H1 (cell line): ENCODE data around the gene FCHO1. TPM values are rescaled to one million over a fixed set of nuclear protein-coding genes. Genes with fewer than 3 reads are reported as not detected.

Source experiments
- CTCF ChIA-PET: fragments of 300-600 bp; sonication (Branson Sonifier 250); formaldehyde crosslinking; loops from one replicate; lab custom pipeline; 2021; ENCODE audit not compliant: partially characterized antibody; lab: Charles Lee
- POLR2A ChIA-PET: fragments of 300-600 bp; sonication (Branson Sonifier 250); formaldehyde crosslinking; loops from one replicate; lab custom pipeline; 2021; ENCODE audit warnings: inconsistent platforms; ENCODE audit not compliant: partially characterized antibody; lab: Charles Lee
- DNase-seq, 2 experiments: peaks; one replicate each; pipeline versions ENCODE4 v3.0.0 to v3.0.0-alpha.2; 2010 to 2022; ENCODE audit warnings: low spot score in 2 of 2, low read depth in 1 of 2, mixed read lengths in 1 of 2
- FAIRE-seq: peaks from 2 replicates; lab custom pipeline; 2011; peaks lifted over from hg19 to GRCh38; lab: Jason Lieb, UNC
- H2AFZ ChIP-seq: 2 replicates; pipeline ENCODE4 v1.8.1; 2012; ENCODE audit warnings: low read length, inconsistent platforms
- H2AK5ac ChIP-seq: 2 replicates; pipeline ENCODE4 v1.6.1; 2013; ENCODE audit warnings: low read depth, low read length
- H2BK120ac ChIP-seq: replicated peaks from 2 replicates; pipeline ENCODE3; 2013; ENCODE audit warnings: low read depth, low read length, inconsistent platforms
- H2BK12ac ChIP-seq: 2 replicates; pipeline ENCODE4 v1.6.1; 2013; ENCODE audit warnings: low read depth, low read length
- H2BK15ac ChIP-seq: 2 replicates; pipeline ENCODE4 v1.6.1; 2013; ENCODE audit warnings: low read length
- H2BK20ac ChIP-seq: 2 replicates; pipeline ENCODE4 v1.6.1; 2013; ENCODE audit warnings: low read length
- H2BK5ac ChIP-seq: 2 replicates; pipeline ENCODE4 v1.6.1; 2013; ENCODE audit warnings: low read depth, low read length
- H3K14ac ChIP-seq: 2 replicates; pipeline ENCODE4 v1.6.1; 2013; ENCODE audit warnings: inconsistent platforms; ENCODE audit not compliant: insufficient read length
- H3K18ac ChIP-seq: 2 replicates; pipeline ENCODE4 v1.6.1; 2013; ENCODE audit warnings: low read length; ENCODE audit errors: extremely low read depth
- H3K23ac ChIP-seq: 2 replicates; pipeline ENCODE4 v1.6.1; 2013; ENCODE audit warnings: inconsistent platforms; ENCODE audit not compliant: insufficient read length
- H3K23me2 ChIP-seq: 2 replicates; pipeline ENCODE4 v1.6.1; 2013; ENCODE audit warnings: low read depth, low read length
- H3K27ac ChIP-seq: 2 replicates; pipeline ENCODE4 v1.6.1; 2011; ENCODE audit warnings: low read depth, low read length, inconsistent platforms
- H3K27me3 ChIP-seq, 4 experiments: replicated peaks in 1 of 4; 1 replicate in 1 of 4; 2 replicates in 3 of 4; pipeline versions ENCODE4 v1.6.1 to v1.8.1; 2011 to 2013; ENCODE audit warnings: low read length in 3 of 4, mild to moderate bottlenecking in 3 of 4, inconsistent platforms in 2 of 4, mixed read lengths in 2 of 4, moderate library complexity in 1 of 4; ENCODE audit not compliant: control insufficient read depth in 3 of 4, insufficient read depth in 3 of 4; ENCODE audit errors: extremely low read depth in 1 of 4
- H3K36me3 ChIP-seq, 4 experiments: 2 replicates each; pipeline versions ENCODE4 v1.6.1 to v1.8.1; 2011 to 2013; ENCODE audit warnings: mild to moderate bottlenecking in 4 of 4, low read length in 3 of 4, moderate library complexity in 2 of 4, control low read depth in 1 of 4, inconsistent platforms in 1 of 4; ENCODE audit not compliant: insufficient read depth in 4 of 4, control insufficient read depth in 2 of 4
- H3K4ac ChIP-seq: replicated peaks from 2 replicates; pipeline ENCODE3; 2013; ENCODE audit warnings: low read length, low read depth, mixed read lengths, inconsistent platforms; ENCODE audit not compliant: insufficient read length
- H3K4me1 ChIP-seq, 4 experiments: replicated peaks in 1 of 4; 1 replicate in 1 of 4; 2 replicates in 3 of 4; pipeline versions ENCODE4 v1.6.1 to v1.8.1; 2011 to 2013; ENCODE audit warnings: low read length in 3 of 4, inconsistent platforms in 2 of 4, mixed read lengths in 1 of 4; ENCODE audit not compliant: insufficient read depth in 4 of 4, control insufficient read depth in 3 of 4
- H3K4me2 ChIP-seq, 2 experiments: 2 replicates each; pipeline versions ENCODE4 v1.6.1 to v1.8.1; 2011 to 2013; ENCODE audit warnings: low read depth in 2 of 2, low read length in 2 of 2, control low read depth in 1 of 2, inconsistent platforms in 1 of 2, mild to moderate bottlenecking in 1 of 2; ENCODE audit not compliant: insufficient read depth in 1 of 2
- H3K4me3 ChIP-seq, 4 experiments: fragments of 200-600, 300-600 bp in 1 of 4; sonication (generic), shearing (Covaris generic), sonication (Bioruptor Twin) in 1 of 4; 2 replicates each; pipeline versions ENCODE4 v1.5.1 to v1.8.1; 2011 to 2016; ENCODE audit warnings: low read length in 4 of 4, low read depth in 3 of 4, control low read depth in 2 of 4, inconsistent platforms in 2 of 4, mild to moderate bottlenecking in 2 of 4, mixed read lengths in 1 of 4, moderate library complexity in 1 of 4; ENCODE audit not compliant: insufficient read depth in 2 of 4; ENCODE audit errors: extremely low read depth in 1 of 4
- H3K56ac ChIP-seq: replicated peaks from 2 replicates; pipeline ENCODE3; 2013; ENCODE audit warnings: low read depth, mild to moderate bottlenecking, mixed read lengths, low read length, inconsistent platforms; ENCODE audit not compliant: insufficient read length
- H3K79me1 ChIP-seq: 2 replicates; pipeline ENCODE4 v1.6.1; 2013; ENCODE audit warnings: low read depth, low read length, control low read depth
- H3K79me2 ChIP-seq, 2 experiments: 2 replicates each; pipeline versions ENCODE4 v1.6.1 to v1.8.1; 2012 to 2013; ENCODE audit warnings: low read length in 2 of 2, mild to moderate bottlenecking in 2 of 2, inconsistent platforms in 1 of 2; ENCODE audit not compliant: insufficient read depth in 2 of 2, control insufficient read depth in 1 of 2
- H3K9ac ChIP-seq, 4 experiments: replicated peaks in 1 of 4; 1 replicate in 1 of 4; 2 replicates in 3 of 4; pipeline versions ENCODE4 v1.6.1 to v1.8.1; 2011 to 2013; ENCODE audit warnings: low read depth in 3 of 4, low read length in 3 of 4, control low read depth in 2 of 4, mild to moderate bottlenecking in 2 of 4, moderate library complexity in 2 of 4, inconsistent platforms in 1 of 4; ENCODE audit errors: extremely low read depth in 1 of 4
- H3K9me3 ChIP-seq, 2 experiments: 2 replicates each; pipeline versions ENCODE4 v1.6.1 to v1.8.1; 2012 to 2013; ENCODE audit warnings: mild to moderate bottlenecking in 2 of 2, moderate library complexity in 2 of 2, control low read depth in 1 of 2, inconsistent platforms in 1 of 2, low read depth in 1 of 2, low read length in 1 of 2, mixed read lengths in 1 of 2; ENCODE audit not compliant: insufficient read depth in 2 of 2
- H4K20me1 ChIP-seq, 2 experiments: replicated peaks in 1 of 2; 2 replicates each; pipeline versions ENCODE3 to v1.8.1; 2011 to 2013; ENCODE audit warnings: inconsistent platforms in 2 of 2, low read length in 2 of 2, mild to moderate bottlenecking in 1 of 2; ENCODE audit not compliant: insufficient read depth in 2 of 2, control insufficient read depth in 1 of 2
- H4K5ac ChIP-seq: 2 replicates; pipeline ENCODE4 v1.6.1; 2013; ENCODE audit warnings: low read length, low read depth, mixed read lengths, inconsistent platforms; ENCODE audit not compliant: insufficient read length
- H4K8ac ChIP-seq: 2 replicates; pipeline ENCODE4 v1.8.0; 2013; ENCODE audit warnings: mild to moderate bottlenecking, moderate library complexity, low read length, inconsistent platforms; ENCODE audit not compliant: insufficient read depth; ENCODE audit errors: extremely low read depth
- H4K91ac ChIP-seq: replicated peaks from 2 replicates; pipeline ENCODE3; 2013; ENCODE audit warnings: low read length, mixed read lengths, inconsistent platforms; ENCODE audit not compliant: insufficient read length
- ATF3 ChIP-seq: IDR thresholded peaks from 2 replicates; pipeline ENCODE4 v1.6.1; 2011; ENCODE audit warnings: low read depth, mild to moderate bottlenecking, low read length; ENCODE audit not compliant: insufficient read depth
- BRCA1 ChIP-seq: IDR thresholded peaks from 2 replicates; pipeline ENCODE4 v1.6.1; 2012; ENCODE audit warnings: low read depth, low read length, improper control_type of control experiment
- CBX5 ChIP-seq: fragments of 300-800, 300-1000 bp; sonication (generic); IDR thresholded peaks from 2 replicates; pipeline ENCODE4 v1.7.1; 2016; ENCODE audit warnings: antibody characterized with exemption, low read length, low read depth
- CHD1 ChIP-seq: IDR thresholded peaks from 2 replicates; pipeline ENCODE4 v1.6.1; 2012; ENCODE audit warnings: low read depth, low read length, improper control_type of control experiment
- GTF2F1 ChIP-seq: IDR thresholded peaks from 2 replicates; pipeline ENCODE4 v1.6.1; 2012; ENCODE audit warnings: low read depth, low read length, improper control_type of control experiment, borderline replicate concordance
- HDAC2 ChIP-seq, 2 experiments: fragments of 300-600 bp in 1 of 2; sonication (generic) in 1 of 2; IDR thresholded peaks; 2 replicates each; pipeline ENCODE4 v1.6.1; 2011 to 2012; ENCODE audit warnings: low read depth in 2 of 2, low read length in 2 of 2, mild to moderate bottlenecking in 2 of 2, moderate library complexity in 2 of 2, borderline replicate concordance in 1 of 2, inconsistent platforms in 1 of 2
- HDAC6 ChIP-seq: IDR thresholded peaks from one replicate; pipeline ENCODE4 v1.7.1; 2012; ENCODE audit warnings: low read depth, mild to moderate bottlenecking, inconsistent platforms, low read length, moderate library complexity
- KDM5A ChIP-seq: fragments of 200-600 bp; IDR thresholded peaks from 2 replicates; pipeline ENCODE4 v1.7.1; 2012; ENCODE audit warnings: mild to moderate bottlenecking, low read length, inconsistent platforms, mixed read lengths
- NANOG ChIP-seq: IDR thresholded peaks from 2 replicates; pipeline ENCODE4 v1.6.1; 2011; ENCODE audit warnings: low read length, low read depth, mild to moderate bottlenecking, inconsistent platforms; ENCODE audit not compliant: insufficient read depth, poor library complexity, severe bottlenecking
- POLR2AphosphoS5 ChIP-seq: IDR thresholded peaks from 2 replicates; pipeline ENCODE4 v1.6.1; 2011; ENCODE audit warnings: low read depth, low read length
- RAD21 ChIP-seq, 2 experiments: IDR thresholded peaks in 1 of 2; conservative IDR thresholded peaks in 1 of 2; 2 replicates each; pipeline ENCODE4 v1.6.1; 2011; ENCODE audit warnings: low read depth in 2 of 2, low read length in 2 of 2, improper control_type of control experiment in 1 of 2, inconsistent platforms in 1 of 2, mild to moderate bottlenecking in 1 of 2, moderate library complexity in 1 of 2
- SIN3A ChIP-seq, 2 experiments: IDR thresholded peaks in 1 of 2; conservative IDR thresholded peaks in 1 of 2; 2 replicates each; pipeline ENCODE4 v1.6.1; 2011 to 2012; ENCODE audit warnings: low read length in 2 of 2, improper control_type of control experiment in 1 of 2, low read depth in 1 of 2, mild to moderate bottlenecking in 1 of 2
- SIX5 ChIP-seq: IDR thresholded peaks from 2 replicates; pipeline ENCODE4 v1.6.1; 2011; ENCODE audit warnings: mild to moderate bottlenecking, low read depth, low read length
- WGBS, 2 experiments: shearing (Covaris generic) in 1 of 2; methylation state at CpG; one replicate each; pipeline versions ENCODE4 v1.1.6 to v1.1.7; 2013 to 2015; ENCODE audit warnings: low lambda C conversion rate in 2 of 2, mixed read lengths in 2 of 2, inconsistent platforms in 1 of 2, low coverage in 1 of 2, missing lambda C conversion rate in 1 of 2; ENCODE audit not compliant: insufficient replicate concordance in 2 of 2, insufficient coverage in 1 of 2, insufficient read length in 1 of 2; ENCODE audit errors: extremely low coverage in 1 of 2, missing lambda C conversion rate in 1 of 2; 5-methylcytosine and 5-hydroxymethylcytosine counted together
- polyA plus RNA-seq, 7 experiments: library from polyadenylated mRNA; depleted of rRNA in 3 of 7; stranded (reverse) in 5 of 7; unstranded in 2 of 7; fragments of >200 nt in 5 of 7; fragments of 200-250 nt in 2 of 7; gene quantifications; 1 replicate in 5 of 7; 2 replicates in 1 of 7; 4 replicates in 1 of 7; pipeline versions ENCODE4 v1.2.1 to v1.2.3, GENCODE V29; 2011 to 2013; ENCODE audit warnings: missing spikeins in 2 of 7, mixed read lengths in 2 of 7
- total RNA-seq: library from RNA; stranded (reverse); fragmentation: NEBNext Ultra II Directional; extraction: Animal tissue kit (Norgen Biotek cat#: 25700); gene quantifications from 2 replicates; pipeline ENCODE4 v1.2.1, GENCODE V29; 2021

The FCHO1 gene
- total and polyA plus RNA-seq, 2 of the 8 experiments (the other 6 are each of a cell fraction or from before 2014, with no cell fraction given): 13.0 to 25.9 TPM

GRCh38 chr19:17770613-17771012 lies 19.3 kb downstream of the FCHO1 start:
- peaks cover 0 to 2% of the 10 kb centered on the region in 2 experiments for H4K20me1 ChIP-seq
- no peak overlapping the region for H3K4ac ChIP-seq
- no peak overlapping the region for H2AK5ac ChIP-seq
- no peaks in the 10 kb centered on the region for H3K79me2 ChIP-seq
- H3K4me2 ChIP-seq: no peak overlapping the region
- no peak overlapping the region for H4K8ac ChIP-seq
- no peak overlapping the region for H2BK5ac ChIP-seq
- no peaks in the 10 kb centered on the region for H3K36me3 ChIP-seq
- H2BK120ac ChIP-seq: no peak overlapping the region
- 90% methylated on average over 4 of the region's 13 CpGs; no CpG with 5 or more reads in 1 of the 2 experiments for WGBS, 2 experiments
- no peak overlapping the region for H2BK12ac ChIP-seq
- H3K27ac ChIP-seq: no peak overlapping the region
- H4K5ac ChIP-seq: no peak overlapping the region
- H3K4me3 ChIP-seq: no peak overlapping the region
- FAIRE-seq (no peak), DNase-seq (no peak)
- no peak overlapping the region for H3K9ac ChIP-seq
- ChIA-PET CTCF (interaction anchor here (0.8 to 1.5 kb wide), 5 partner anchors 13 to 149 kb away, joined by 3 to 5 read pairs (median 4); no protein-coding TSS in a partner anchor), POLR2A (interaction anchor here (0.8 kb wide), 2 partner anchors 50 to 52 kb away, joined by 3 read pairs; no protein-coding TSS in a partner anchor)
- no peaks in the 10 kb centered on the region for H3K79me1 ChIP-seq
- no peak overlapping the region for H3K14ac ChIP-seq
- H4K91ac ChIP-seq: no peak overlapping the region
- no peak overlapping the region for H2AFZ ChIP-seq
- H3K4me1 ChIP-seq: peaks cover 0 to 2% (median 0%) of the 10 kb centered on the region in 4 experiments; a peak in 2 of 7 replicates
- no peaks in the 10 kb centered on the region for H3K9me3 ChIP-seq
- H2BK20ac ChIP-seq: no peak overlapping the region
- no peak overlapping the region for H2BK15ac ChIP-seq
- no peaks in the 10 kb centered on the region for H3K23me2 ChIP-seq
- H3K56ac ChIP-seq: no peak overlapping the region
- H3K23ac ChIP-seq: no peak overlapping the region
- no peak overlapping the region for H3K18ac ChIP-seq
- no peaks in the 10 kb centered on the region for H3K27me3 ChIP-seq
- TF ChIP-seq HDAC2 (IDR thresholded peaks at IDR 0.05; ENCODE audit: borderline replicate concordance in 1 of 2, low read depth in 2 of 2, low read length in 2 of 2): no peak
- no peak for TF ChIP-seq CBX5
- no peak for TF ChIP-seq SIN3A (conservative IDR thresholded peaks at IDR 0.05 in 1 of 2, IDR thresholded peaks at IDR 0.05 in 1 of 2; ENCODE audit: low read depth in 1 of 2, low read length in 2 of 2)
- no peak for TF ChIP-seq NANOG
- TF ChIP-seq GTF2F1: no peak
- TF ChIP-seq ATF3: no peak
- TF ChIP-seq KDM5A: no peak
- no peak for TF ChIP-seq CHD1
- no peak for TF ChIP-seq SIX5
- TF ChIP-seq BRCA1: no peak
- TF ChIP-seq HDAC6: no peak
- TF ChIP-seq POLR2AphosphoS5: no peak
- no peak for TF ChIP-seq RAD21 (IDR thresholded peaks at IDR 0.05 in 1 of 2, conservative IDR thresholded peaks at IDR 0.05 in 1 of 2; ENCODE audit: low read depth in 2 of 2, low read length in 2 of 2)
